Right ventricle myocardium inferior (tissue), 1 donor: ENCODE data around the gene OR4M1. TPM values are rescaled to one million over a fixed set of nuclear protein-coding genes. Genes with fewer than 3 reads are reported as not detected.
"Not testable (repeated sequence)": the region's sequence is repeated elsewhere in the genome, so short reads cannot be mapped to it uniquely, and the experiment has no call there.

Source experiments
- ATAC-seq: fragments of 200-7000 bp; cut with Tn5 transposase; one replicate; pipeline ENCODE4 v1.9.1; 2020; ENCODE audit warnings: mild to moderate bottlenecking, moderate library complexity
- DNase-seq: peaks from one replicate; pipeline ENCODE4 v3.0.0; 2021; ENCODE audit errors: missing footprints
- intact Hi-C: fragments of 100-400 bp; cut with DNase I; formaldehyde crosslinking; loops from one replicate; pipeline ENCODE4 v1.11.0; 2022
- long read RNA-seq: library from polyadenylated mRNA; unstranded; transcript quantifications from one replicate; pipeline ENCODE4 v2.0.0, GENCODE V29; 2021
- total RNA-seq: library from RNA; stranded (reverse); fragmentation: NEBNext Ultra II Directional; extraction: Animal tissue kit (Norgen Biotek cat#: 25700); gene quantifications from one replicate; pipeline ENCODE4 v1.2.1, GENCODE V29; 2021
- donor health status: DM: no; HTN: yes; CAD: no; lungs with severe emphysema.

The OR4M1 gene
- total RNA-seq = not detected
- long read RNA-seq = 0 reads

DNA sequence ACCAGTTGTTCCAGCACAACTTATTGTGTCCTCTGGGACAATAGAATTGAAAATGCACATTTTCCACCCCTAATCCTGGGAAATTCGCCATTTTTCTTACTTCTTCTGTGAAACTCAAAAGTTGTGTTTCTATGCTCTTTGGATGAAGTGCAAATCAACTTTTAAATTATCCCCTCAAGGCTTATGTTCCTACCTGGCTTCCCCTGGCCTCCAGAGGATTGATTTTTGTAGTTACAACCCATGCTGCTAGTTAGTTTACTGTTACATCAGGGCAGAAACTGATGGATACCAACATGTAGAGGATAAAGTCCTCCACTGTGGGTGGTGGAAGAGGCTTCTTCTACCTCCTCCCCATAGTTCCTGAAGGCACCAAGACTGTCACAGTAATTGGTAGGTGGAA lies at the start of gene OR4M1:
OR4M1 (plus strand) TSS at position 301 of the 400 bp plus-strand sequence. CDS start 6,819 bp downstream, outside the sequence.
- ATAC-seq, DNase-seq, intact Hi-C loops: not testable (repeated sequence)

DNA sequence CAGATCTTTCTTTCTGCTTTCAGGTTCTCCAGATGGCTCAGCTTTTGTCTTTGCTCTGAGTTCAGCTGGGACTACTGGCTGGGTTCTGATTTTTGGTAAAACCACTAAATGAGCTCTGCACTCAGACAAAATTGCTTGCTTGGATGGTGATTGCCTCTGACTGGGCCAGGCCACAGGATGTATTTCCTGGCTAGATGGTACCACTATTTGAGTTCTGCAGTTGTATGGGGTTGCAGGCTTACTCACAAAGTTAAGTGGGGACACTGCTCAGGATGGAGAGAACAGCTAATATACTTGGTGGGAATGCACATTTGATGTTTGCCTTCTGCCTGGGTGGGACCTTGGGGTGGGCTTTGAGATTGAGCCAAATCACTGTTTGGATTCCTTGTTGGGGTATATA lies 43.9 kb upstream of the OR4M1 start:
- ATAC-seq = no peak
- intact Hi-C loops = no loop called here
- DNase-seq = no peak

DNA sequence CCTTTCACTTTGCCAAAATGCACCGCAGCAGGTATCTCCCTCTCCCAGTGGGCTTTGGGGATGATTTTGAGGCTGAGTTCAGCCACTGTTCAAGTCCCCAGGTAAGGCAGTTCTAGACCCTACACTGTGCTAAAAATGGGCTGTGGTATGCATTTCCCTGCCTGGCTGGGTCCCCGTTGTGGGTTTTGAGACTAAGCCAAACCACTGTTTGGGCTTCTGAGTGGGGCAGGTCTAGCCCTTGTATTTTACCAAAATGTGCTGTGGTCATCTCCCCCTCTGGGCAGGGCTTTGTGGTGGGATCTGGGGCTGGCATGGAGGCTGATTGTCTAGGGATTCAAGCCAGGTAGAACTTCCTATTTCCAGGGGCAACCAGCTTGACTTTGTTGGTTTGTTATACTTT lies 43.5 kb upstream of the OR4M1 start:
- ATAC-seq (no peak), DNase-seq (no peak)
- intact Hi-C loops = no loop called here

DNA sequence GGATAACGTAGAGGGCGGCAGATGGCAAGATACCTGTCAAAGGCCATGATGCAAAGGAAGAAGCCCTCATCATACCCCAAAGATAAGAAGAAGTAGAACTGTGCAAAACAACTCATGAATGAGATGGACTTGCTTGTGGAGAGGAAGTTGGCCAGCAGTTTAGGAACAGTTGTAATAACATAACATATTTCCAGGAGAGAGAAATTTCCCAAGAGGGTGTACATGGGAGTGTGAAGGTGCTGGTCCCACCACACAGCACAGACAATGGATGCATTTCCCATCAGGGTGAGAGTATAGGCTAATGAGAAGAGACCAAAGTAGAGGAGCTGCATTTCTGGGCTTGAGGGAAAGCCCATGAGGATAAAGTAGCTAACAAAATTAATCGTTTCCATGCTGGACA lies 39.4 kb upstream of the OR4M1 start:
- ATAC-seq, intact Hi-C loops, DNase-seq: not testable (repeated sequence)

DNA sequence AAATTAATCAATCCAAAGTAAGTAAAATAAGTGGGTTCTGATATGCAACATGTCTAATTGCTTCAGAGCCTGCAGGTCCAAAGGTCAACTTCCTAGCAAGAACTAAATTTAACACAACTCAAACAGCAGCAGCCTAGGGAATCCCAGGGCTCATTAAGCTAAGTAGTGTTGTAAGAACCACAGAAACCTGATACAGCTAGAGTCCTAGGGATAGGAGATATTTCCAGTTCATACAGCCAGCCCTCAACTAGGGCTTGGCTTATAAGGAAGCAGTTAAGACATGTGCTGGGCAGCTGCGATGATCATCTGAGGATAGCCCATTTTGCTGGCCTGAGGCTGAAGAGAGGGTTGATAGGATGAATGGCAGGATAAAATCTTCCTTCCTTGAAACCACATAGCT lies 30.0 kb upstream of the OR4M1 start, which contains the start of gene OR4Q3:
OR4Q3 (plus strand) TSS at position 316 of the 400 bp plus-strand sequence.
- DNase-seq (no peak), ATAC-seq (no peak)
- intact Hi-C loops = no loop called here

GRCh38 chr14:19752316-19752715 lies 21.0 kb upstream of the OR4M1 start:
- intact Hi-C loops, ATAC-seq, DNase-seq: not testable (repeated sequence)

- intact Hi-C loops = no loop called here
- ATAC-seq = no peak
- DNase-seq = no peak
Measured at GRCh38 chr14:19754172-19754571, 19.1 kb upstream of the OR4M1 start.

DNA sequence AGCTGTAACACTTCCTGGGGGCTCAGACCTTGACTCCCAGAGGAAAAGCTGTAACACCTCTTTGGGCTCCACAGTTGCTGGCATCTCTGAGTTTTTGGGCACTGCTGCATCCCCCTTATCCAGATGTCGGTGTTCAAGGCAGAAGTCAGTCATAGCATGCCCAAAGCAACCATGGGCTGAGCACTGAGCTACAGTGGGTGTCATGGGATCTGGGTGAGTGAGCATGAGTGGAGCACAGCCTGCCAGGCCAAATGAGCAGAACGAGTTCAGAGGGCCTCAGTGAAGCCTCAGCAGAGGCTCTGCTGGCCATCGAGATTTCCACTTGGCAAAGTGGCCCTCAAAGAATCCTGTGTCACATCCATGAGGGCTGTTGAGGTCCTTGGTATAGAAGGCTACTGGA lies 1.8 kb upstream of the OR4M1 start:
- ATAC-seq, DNase-seq: not testable (repeated sequence)

GRCh38 chr14:19771895-19772430 lies 1.3 kb upstream of the OR4M1 start:
- no peak for DNase-seq
- ATAC-seq = peak; percentile 62
- intact Hi-C loops = no loop called here

More for the DNA sequence above, 1.8 kb upstream of the OR4M1 start:
- intact Hi-C loops = not testable (repeated sequence)

- intact Hi-C loops = not testable (repeated sequence)
- ATAC-seq = peak; percentile 72
Measured at GRCh38 chr14:19772454-19772853, 850 bp upstream of the OR4M1 start.

GRCh38 chr14:19775587-19775986 lies 2.3 kb downstream of the OR4M1 start:
- DNase-seq (no peak), ATAC-seq (no peak)
- intact Hi-C loops = no loop called here

More at GRCh38 chr14:19772454-19772853, 850 bp upstream of the OR4M1 start:
- DNase-seq = not testable (repeated sequence)

GRCh38 chr14:19785848-19786247 lies 12.5 kb downstream of the OR4M1 start:
- DNase-seq = peak; percentile 49

GRCh38 chr14:19787318-19787717 lies 14.0 kb downstream of the OR4M1 start:
- ATAC-seq, intact Hi-C loops: not testable (repeated sequence)
- peak; percentile 59 for DNase-seq

More at GRCh38 chr14:19785848-19786247, 12.5 kb downstream of the OR4M1 start:
- ATAC-seq, intact Hi-C loops: not testable (repeated sequence)

DNA sequence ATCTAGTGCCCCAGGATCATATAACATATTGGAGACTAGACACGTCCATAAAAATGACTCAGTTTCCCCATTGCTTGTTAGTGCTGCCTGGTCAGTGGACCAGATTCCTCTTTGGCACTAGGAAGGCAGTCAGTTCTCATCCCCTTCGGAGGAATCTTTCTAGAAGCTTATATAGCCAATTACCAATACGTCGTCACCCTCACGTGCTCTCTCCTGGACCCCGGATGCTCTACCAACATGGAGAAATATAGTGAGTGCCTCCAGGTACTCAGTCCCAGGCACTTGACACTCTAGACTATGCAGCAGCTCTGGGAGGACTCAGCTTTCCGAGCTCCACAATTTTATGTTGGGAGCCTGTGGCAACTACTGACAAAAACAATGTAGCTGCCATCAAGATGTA lies 14.8 kb downstream of the OR4M1 start:
- DNase-seq, ATAC-seq, intact Hi-C loops: not testable (repeated sequence)

- intact Hi-C loops = not testable (repeated sequence)
Measured at GRCh38 chr14:19796520-19797108, 23.3 kb downstream of the OR4M1 start.

DNA sequence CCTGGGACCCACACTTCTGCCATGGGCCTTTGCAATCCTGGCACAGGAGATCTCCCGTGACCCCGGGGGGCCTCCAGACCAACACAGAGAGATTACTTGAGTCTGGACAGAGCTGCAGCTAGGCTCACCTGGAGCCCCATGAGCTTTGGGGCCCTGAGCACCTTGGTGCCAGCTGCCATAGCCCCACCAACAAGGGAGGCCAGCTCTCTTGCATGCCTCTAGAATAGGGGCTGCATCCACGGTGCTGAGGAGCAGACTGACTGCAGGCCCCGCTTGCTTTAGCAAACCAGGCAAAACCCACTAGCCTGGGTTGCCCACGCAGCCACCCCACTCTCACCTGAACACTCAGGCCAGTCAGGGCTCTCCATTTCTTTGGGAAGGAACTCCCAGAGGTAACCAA lies 26.6 kb downstream of the OR4M1 start:
- DNase-seq = peak; percentile 40
- ATAC-seq = no peak
- intact Hi-C loops = no loop called here

More at GRCh38 chr14:19796520-19797108, 23.3 kb downstream of the OR4M1 start:
- not testable (repeated sequence) for ATAC-seq, DNase-seq

DNA sequence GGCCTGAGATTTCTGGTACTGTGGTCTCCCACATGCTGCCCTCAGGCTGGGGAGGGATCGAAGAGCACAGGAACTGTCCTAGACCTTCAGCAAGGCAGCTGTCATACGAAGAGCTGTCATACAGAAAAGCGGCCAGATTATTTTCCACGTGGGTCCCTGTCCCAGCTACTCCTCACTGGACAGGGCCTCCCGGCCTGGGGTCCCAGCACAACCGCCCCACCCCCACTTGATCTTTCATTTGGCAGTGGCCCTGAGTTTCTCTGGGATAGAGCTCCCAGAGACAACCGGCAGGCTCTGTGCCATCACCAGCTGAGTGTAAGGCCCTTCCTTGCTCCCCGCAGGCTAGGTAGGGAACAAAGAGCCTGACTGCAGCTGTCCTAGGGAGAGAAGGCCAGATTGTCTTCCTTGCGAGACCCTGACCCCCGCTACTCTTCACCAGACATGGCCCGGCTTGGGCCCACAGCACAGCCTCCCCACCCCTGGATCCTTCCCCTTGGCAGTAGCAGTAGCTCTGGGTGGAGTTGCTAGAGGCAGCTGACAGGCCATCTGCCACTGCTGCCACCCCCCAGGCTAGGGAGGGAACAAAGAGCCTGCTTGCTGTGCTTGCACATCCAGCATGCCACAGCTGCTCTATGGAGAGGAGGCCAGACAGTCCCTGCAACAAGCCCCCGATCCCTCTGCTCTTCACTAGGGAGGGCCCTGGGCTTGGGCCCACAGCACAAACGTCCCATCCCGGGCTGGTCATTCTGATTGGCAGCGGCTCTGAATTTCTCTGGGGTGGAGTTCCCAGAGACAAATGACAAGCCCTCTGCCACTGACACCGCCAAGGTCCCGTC lies 27.2 kb downstream of the OR4M1 start:
- ATAC-seq = no peak
- peak; percentile 48 for DNase-seq
- intact Hi-C loops = no loop called here

DNA sequence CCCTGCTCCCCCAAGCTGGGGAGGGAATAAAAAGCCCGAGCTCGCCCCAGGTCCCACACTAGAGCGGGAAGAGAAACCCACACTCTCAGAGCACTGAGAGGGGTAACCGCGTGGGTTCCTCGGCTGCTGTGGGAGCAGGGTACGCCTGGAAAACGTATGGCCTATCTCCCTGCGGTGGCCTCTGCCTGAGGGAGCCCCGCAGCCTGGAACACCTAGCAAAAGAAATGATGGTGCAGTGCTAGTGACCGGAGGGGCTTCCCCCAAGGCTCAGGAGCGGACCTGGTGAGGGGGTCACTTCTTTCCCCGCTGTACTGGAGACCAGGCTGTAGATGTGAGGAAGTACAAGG lies 27.8 kb downstream of the OR4M1 start:
- intact Hi-C loops = no loop called here
- DNase-seq = no peak
- ATAC-seq = peak; percentile 26

DNA sequence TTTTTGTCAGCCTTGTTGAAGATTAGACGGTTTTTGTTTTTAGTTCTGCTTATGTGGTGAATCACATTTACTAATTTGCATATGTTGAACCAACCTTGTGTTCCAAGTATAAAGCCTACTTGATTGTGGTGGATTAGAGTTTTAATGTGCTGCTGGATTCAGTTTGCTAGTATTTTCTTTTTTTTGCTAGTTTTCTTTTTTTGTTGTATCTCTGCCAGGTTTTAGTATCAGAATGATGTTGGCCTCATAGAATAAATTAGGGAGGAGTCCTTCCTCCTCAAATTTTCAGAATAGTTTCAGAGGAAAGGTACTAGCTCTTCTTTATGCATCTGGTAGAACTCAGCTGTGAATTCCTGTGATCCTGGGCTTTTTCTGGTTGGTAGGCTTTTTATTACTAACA lies 30.2 kb downstream of the OR4M1 start, which contains the start of gene OR4N2:
OR4N2 (plus strand) TSS at position 301 of the 400 bp plus-strand sequence. CDS start 23,679 bp downstream, outside the sequence.
- DNase-seq, intact Hi-C loops, ATAC-seq: not testable (repeated sequence)
